ENCODE results near the gene ALOXE3. TPM values are rescaled to one million over a fixed set of nuclear protein-coding genes. Genes with fewer than 3 reads are reported as not detected.
A peak's percentile ranks its signal among the peaks of the same experiment; 100 is the strongest.

The ALOXE3 gene
- total RNA-seq, 1 donor from 2014 or later = not detected

DNA sequence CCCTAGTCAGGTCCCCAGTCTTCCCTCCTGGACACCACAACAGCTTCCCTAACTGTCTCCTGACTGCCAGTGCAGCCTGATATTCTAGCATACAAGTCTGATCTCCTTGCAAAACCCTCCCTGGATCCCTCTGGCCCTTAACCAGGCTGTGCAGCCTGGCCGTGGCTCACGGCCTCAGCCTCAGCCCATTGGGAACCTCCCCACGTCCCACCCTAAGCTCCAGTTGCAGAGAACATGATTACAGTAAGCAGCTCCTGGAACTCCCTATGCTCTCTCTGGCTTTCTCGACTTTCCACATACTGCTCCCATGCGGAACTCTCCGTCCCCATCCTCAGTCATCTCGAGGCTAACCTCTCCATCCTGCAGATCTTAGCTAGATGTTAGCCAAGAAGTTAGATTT, 43.8 kb downstream of the ALOXE3 start:
- Mint-ChIP-seq H3K4me3 (ENCODE audit: low read depth) (no peak overlapping the region), H3K4me1 (ENCODE audit: low read depth) (peaks cover 7% of the 10 kb centered on the region), H3K27ac (no peak overlapping the region), H3K27me3 (peaks cover 88% of the 10 kb centered on the region), H3K36me3 (ENCODE audit: insufficient read depth) (no peaks in the 10 kb centered on the region), H3K9me3 (ENCODE audit: low read depth) (no peaks in the 10 kb centered on the region)
- DNase-seq (ENCODE audit: low spot score, unreplicated experiment) = no peak
- TF ChIP-seq, protein P1, sequence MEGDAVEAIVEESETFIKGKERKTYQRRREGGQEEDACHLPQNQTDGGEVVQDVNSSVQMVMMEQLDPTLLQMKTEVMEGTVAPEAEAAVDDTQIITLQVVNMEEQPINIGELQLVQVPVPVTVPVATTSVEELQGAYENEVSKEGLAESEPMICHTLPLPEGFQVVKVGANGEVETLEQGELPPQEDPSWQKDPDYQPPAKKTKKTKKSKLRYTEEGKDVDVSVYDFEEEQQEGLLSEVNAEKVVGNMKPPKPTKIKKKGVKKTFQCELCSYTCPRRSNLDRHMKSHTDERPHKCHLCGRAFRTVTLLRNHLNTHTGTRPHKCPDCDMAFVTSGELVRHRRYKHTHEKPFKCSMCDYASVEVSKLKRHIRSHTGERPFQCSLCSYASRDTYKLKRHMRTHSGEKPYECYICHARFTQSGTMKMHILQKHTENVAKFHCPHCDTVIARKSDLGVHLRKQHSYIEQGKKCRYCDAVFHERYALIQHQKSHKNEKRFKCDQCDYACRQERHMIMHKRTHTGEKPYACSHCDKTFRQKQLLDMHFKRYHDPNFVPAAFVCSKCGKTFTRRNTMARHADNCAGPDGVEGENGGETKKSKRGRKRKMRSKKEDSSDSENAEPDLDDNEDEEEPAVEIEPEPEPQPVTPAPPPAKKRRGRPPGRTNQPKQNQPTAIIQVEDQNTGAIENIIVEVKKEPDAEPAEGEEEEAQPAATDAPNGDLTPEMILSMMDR (IDR thresholded peaks at IDR 0.05; ENCODE audit: unreplicated experiment) = no peak

DNA sequence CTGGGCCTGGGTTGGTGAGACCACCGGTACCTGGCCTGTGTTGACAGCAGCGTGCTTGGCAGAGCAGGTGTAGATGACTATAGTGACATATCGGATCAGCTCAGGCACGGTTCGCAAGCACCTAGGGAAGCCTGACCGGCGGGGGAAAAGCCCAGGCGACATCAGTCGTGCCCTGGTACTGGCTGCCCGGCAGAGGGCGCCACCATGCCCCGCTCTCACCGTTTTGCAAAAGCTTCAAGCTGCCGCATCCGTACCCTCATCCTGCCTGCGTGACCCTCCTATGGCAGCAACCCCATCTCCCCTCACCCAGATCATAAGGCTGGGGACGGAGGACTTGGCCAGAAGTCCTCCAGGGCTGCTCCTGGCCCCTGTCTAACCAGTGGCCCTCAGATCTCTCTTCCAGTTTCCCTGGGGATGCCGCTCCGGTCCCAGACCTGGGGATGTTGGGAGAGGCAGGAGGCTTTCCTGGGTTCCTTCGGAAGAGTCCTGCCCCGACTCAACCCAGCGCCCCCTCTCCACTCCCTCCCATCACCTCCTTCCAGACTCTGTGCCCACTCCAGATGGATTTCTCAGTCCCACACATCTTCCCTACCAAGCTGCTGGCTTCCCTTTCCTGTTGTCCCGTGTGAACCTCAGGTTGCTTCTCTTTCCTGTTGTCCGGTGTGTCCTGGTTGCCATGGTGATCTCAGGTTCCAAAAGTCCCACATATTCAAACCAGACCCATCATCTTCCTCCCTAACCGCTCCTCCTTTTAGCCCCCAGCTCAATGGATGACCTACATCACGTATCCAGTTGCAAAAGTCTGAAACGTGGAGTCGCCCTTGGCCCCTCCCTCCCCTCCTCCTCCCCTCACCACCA, 44.5 kb downstream of the ALOXE3 start:
- Mint-ChIP-seq H3K9me3 (ENCODE audit: low read depth) (no peaks in the 10 kb centered on the region), H3K4me3 (ENCODE audit: low read depth) (peak overlapping the region; percentile 28), H3K27ac (no peak overlapping the region), H3K4me1 (ENCODE audit: low read depth) (peaks cover 11% of the 10 kb centered on the region), H3K36me3 (ENCODE audit: insufficient read depth) (no peaks in the 10 kb centered on the region), H3K27me3 (peaks cover 91% of the 10 kb centered on the region)
- peak; percentile 69 for DNase-seq (ENCODE audit: low spot score, unreplicated experiment)
- TF ChIP-seq, protein P1 (IDR thresholded peaks at IDR 0.05; ENCODE audit: unreplicated experiment) = peak; percentile 95

GRCh38 chr17:8072729-8073461, 45.4 kb downstream of the ALOXE3 start:
- Mint-ChIP-seq H3K27me3 (peaks cover 96% of the 10 kb centered on the region), H3K9me3 (ENCODE audit: low read depth) (no peaks in the 10 kb centered on the region), H3K36me3 (ENCODE audit: insufficient read depth) (no peaks in the 10 kb centered on the region), H3K4me3 (ENCODE audit: low read depth) (peak overlapping the region; percentile 45), H3K27ac (no peak overlapping the region), H3K4me1 (ENCODE audit: low read depth) (peaks cover 15% of the 10 kb centered on the region)
- no peak for DNase-seq (ENCODE audit: low spot score, unreplicated experiment)
- TF ChIP-seq, protein P1 (IDR thresholded peaks at IDR 0.05; ENCODE audit: unreplicated experiment) = no peak

DNA sequence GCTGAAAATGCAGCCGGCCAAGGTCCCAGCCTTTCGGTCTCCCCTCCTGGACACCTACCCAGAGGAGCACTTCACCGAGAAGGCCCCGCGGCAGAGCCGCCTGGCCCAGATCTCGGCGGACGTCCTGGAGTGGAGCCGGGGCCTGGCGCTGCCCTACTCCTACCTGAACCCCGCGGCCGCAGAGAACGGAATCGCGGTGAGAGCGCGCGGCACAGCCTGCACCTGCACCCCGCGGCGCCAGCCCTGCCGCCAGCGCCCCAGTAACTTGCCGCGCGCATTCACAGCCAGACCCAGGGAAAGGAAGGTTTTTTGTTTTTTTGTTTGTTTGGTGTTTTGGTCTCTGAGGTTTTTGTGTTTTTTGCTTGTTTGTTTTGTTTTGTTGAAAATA, 46.0 kb downstream of the ALOXE3 start:
- no peaks in the 10 kb centered on the region for H3K9me3 Mint-ChIP-seq (ENCODE audit: low read depth)
- peak overlapping the region; percentile 9 for H3K4me3 Mint-ChIP-seq (ENCODE audit: low read depth)
- DNase-seq (ENCODE audit: low spot score, unreplicated experiment) = no peak
- no peaks in the 10 kb centered on the region for H3K36me3 Mint-ChIP-seq (ENCODE audit: insufficient read depth)
- peaks cover 97% of the 10 kb centered on the region for H3K27me3 Mint-ChIP-seq
- peaks cover 15% of the 10 kb centered on the region for H3K4me1 Mint-ChIP-seq (ENCODE audit: low read depth)
- H3K27ac Mint-ChIP-seq = no peak overlapping the region
- TF ChIP-seq, protein P1 (IDR thresholded peaks at IDR 0.05; ENCODE audit: unreplicated experiment) = no peak

GRCh38 chr17:8071496-8071895, 46.8 kb downstream of the ALOXE3 start:
- H3K27ac Mint-ChIP-seq = no peak overlapping the region
- H3K27me3 Mint-ChIP-seq = peaks cover 97% of the 10 kb centered on the region
- no peaks in the 10 kb centered on the region for H3K9me3 Mint-ChIP-seq (ENCODE audit: low read depth)
- no peak overlapping the region for H3K4me3 Mint-ChIP-seq (ENCODE audit: low read depth)
- TF ChIP-seq, protein P1 (IDR thresholded peaks at IDR 0.05; ENCODE audit: unreplicated experiment) = no peak
- no peaks in the 10 kb centered on the region for H3K36me3 Mint-ChIP-seq (ENCODE audit: insufficient read depth)
- no peak for DNase-seq (ENCODE audit: low spot score, unreplicated experiment)
- H3K4me1 Mint-ChIP-seq (ENCODE audit: low read depth) = peaks cover 15% of the 10 kb centered on the region

Measured in progenitor cell of endocrine pancreas (in vitro differentiated cells).